ENCODE results near the gene PRKACB.

The PRKACB gene

DNA sequence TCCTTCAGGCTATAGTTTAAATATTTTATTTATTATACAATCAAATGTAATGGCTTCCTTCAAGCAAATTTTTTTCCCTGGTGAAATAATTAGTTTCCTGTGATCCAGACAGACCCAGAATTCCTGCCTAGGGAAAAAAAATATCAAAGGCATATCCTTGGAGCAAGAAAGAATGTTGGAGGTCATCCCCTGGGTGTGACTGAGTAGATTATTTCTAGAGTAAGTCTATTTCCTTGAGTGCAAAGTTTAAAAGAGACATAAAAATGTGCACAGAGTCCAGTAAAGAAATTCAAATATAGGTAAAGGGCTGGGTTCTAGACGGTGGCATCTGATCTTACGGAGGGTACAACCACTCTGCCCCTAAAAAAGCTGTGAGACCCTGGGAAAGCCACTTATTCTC is 125.2 kb downstream of the PRKACB start:
- Histone ChIP-seq H3K4me2 (ENCODE audit: low read depth, low read length) (no peak overlapping the region), H3K9me2 (replicated peaks; ENCODE audit: insufficient read depth, low read length) (no peaks in the 10 kb centered on the region), H3K27ac (ENCODE audit: low read length) (no peak overlapping the region), H3K27me3 (replicated peaks; ENCODE audit: insufficient read depth, low read length) (no peaks in the 10 kb centered on the region), H3F3A (ENCODE audit: insufficient read depth, low read length) (no peaks in the 10 kb centered on the region), H3K9me3 (replicated peaks; ENCODE audit: insufficient read depth, low read length) (no peaks in the 10 kb centered on the region), H2AFZ (ENCODE audit: low read length) (no peak overlapping the region), H4K20me1 (ENCODE audit: insufficient read depth, low read length) (no peaks in the 10 kb centered on the region), H3K4me3 (ENCODE audit: low read length) (no peak overlapping the region), H3K4me1 (ENCODE audit: low read length) (no peaks in the 10 kb centered on the region), H3K9ac (ENCODE audit: low read length) (no peak overlapping the region), H3K79me2 (ENCODE audit: low read length) (no peaks in the 10 kb centered on the region), H3K36me3 (replicated peaks; ENCODE audit: insufficient read depth, low read length) (no peaks in the 10 kb centered on the region)
- DNase-seq, result no peak
- TF ChIP-seq, protein P1, sequence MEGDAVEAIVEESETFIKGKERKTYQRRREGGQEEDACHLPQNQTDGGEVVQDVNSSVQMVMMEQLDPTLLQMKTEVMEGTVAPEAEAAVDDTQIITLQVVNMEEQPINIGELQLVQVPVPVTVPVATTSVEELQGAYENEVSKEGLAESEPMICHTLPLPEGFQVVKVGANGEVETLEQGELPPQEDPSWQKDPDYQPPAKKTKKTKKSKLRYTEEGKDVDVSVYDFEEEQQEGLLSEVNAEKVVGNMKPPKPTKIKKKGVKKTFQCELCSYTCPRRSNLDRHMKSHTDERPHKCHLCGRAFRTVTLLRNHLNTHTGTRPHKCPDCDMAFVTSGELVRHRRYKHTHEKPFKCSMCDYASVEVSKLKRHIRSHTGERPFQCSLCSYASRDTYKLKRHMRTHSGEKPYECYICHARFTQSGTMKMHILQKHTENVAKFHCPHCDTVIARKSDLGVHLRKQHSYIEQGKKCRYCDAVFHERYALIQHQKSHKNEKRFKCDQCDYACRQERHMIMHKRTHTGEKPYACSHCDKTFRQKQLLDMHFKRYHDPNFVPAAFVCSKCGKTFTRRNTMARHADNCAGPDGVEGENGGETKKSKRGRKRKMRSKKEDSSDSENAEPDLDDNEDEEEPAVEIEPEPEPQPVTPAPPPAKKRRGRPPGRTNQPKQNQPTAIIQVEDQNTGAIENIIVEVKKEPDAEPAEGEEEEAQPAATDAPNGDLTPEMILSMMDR (IDR thresholded peaks at IDR 0.05; ENCODE audit: low read length), result no peak
- TF ChIP-seq EZH2 (optimal IDR thresholded peaks at IDR 0.05; ENCODE audit: low read depth, low read length) (no peak), EZH2phosphoT487 (IDR thresholded peaks at IDR 0.05; ENCODE audit: low read length) (no peak)

DNA sequence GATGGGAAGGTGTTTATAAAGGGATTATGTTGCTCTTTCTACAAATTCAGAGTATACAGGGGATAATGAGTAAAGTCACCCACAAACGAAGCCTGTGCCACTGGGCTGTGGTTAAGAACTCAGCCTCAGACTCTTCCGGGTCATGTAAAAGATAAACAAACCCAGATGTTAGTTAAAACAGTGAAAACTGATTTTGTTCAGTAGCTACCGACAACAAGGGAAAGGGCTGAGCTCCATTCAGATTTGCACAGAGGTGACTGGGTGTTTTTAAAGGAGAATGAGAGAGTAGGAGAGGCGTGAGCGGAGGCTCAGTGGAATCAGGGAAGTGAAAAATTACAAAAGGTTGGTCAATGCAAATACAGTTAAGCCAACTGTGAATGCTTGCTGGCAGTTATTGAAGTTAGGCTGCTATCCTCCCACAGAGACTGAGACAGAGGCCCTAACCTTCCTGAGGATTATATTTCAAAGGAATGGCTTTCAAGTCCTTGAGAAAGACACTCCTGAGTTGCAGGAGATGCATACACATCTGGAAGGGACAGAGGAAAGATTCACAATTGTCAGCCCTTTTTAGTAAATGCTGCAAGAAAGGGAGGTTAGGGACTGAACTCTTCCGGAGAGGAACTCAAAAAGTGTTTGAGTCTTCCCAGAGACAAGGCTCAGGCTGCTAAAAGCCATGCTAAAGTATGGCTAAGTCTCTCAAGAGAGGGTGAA is 127.5 kb downstream of the PRKACB start:
- no peaks in the 10 kb centered on the region for H3K4me1 ChIP-seq (ENCODE audit: low read length)
- no peaks in the 10 kb centered on the region for H3K36me3 ChIP-seq (replicated peaks; ENCODE audit: insufficient read depth, low read length)
- H3K9me3 ChIP-seq (replicated peaks; ENCODE audit: insufficient read depth, low read length), result no peaks in the 10 kb centered on the region
- H3F3A ChIP-seq (ENCODE audit: insufficient read depth, low read length), result no peaks in the 10 kb centered on the region
- peak overlapping the region; percentile 23; the same call in 1 of the 2 replicates for H2AFZ ChIP-seq (ENCODE audit: low read length)
- H3K4me3 ChIP-seq (ENCODE audit: low read length), result no peak overlapping the region
- H3K4me2 ChIP-seq (ENCODE audit: low read depth, low read length), result no peak overlapping the region; the same call in 1 of the 2 replicates
- no peaks in the 10 kb centered on the region for H3K79me2 ChIP-seq (ENCODE audit: low read length)
- no peak overlapping the region for H3K9ac ChIP-seq (ENCODE audit: low read length)
- H3K9me2 ChIP-seq (replicated peaks; ENCODE audit: insufficient read depth, low read length), result no peaks in the 10 kb centered on the region
- DNase-seq, result no peak
- TF ChIP-seq EZH2 (optimal IDR thresholded peaks at IDR 0.05; ENCODE audit: low read depth, low read length), result no peak
- TF ChIP-seq, protein P1 (IDR thresholded peaks at IDR 0.05; ENCODE audit: low read length), result no peak
- no peak for TF ChIP-seq EZH2phosphoT487 (IDR thresholded peaks at IDR 0.05; ENCODE audit: low read length)
- H3K27me3 ChIP-seq (replicated peaks; ENCODE audit: insufficient read depth, low read length), result no peaks in the 10 kb centered on the region
- no peak overlapping the region for H3K27ac ChIP-seq (ENCODE audit: low read length)
- no peaks in the 10 kb centered on the region for H4K20me1 ChIP-seq (ENCODE audit: insufficient read depth, low read length)

DNA sequence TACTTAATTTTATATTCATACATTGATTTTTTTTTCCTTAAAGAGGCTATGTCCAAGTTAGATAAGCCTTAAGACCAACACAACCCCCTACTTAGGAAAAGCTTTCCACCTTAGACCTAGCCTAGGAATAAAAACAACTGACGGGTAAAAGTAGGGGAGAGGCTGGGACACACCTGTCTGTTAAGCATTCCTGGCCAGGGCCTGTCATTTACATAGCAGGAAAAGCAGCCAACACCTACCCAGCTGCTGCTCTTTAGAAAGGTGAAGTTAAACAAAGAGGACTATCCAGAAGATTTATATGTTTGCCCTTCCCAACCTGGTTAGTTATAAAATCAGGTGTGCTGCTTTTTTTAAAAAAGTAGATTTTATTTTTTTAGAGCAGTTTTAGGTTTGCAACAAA is 128.3 kb downstream of the PRKACB start:
- Histone ChIP-seq H3K4me1 (ENCODE audit: low read length) (no peaks in the 10 kb centered on the region), H3K4me2 (ENCODE audit: low read depth, low read length) (no peak overlapping the region), H3K36me3 (replicated peaks; ENCODE audit: insufficient read depth, low read length) (no peaks in the 10 kb centered on the region), H3K79me2 (ENCODE audit: low read length) (no peaks in the 10 kb centered on the region), H3K9ac (ENCODE audit: low read length) (no peak overlapping the region), H3K4me3 (ENCODE audit: low read length) (no peak overlapping the region), H3K9me2 (replicated peaks; ENCODE audit: insufficient read depth, low read length) (no peaks in the 10 kb centered on the region), H2AFZ (ENCODE audit: low read length) (no peak overlapping the region), H4K20me1 (ENCODE audit: insufficient read depth, low read length) (no peaks in the 10 kb centered on the region), H3K27me3 (replicated peaks; ENCODE audit: insufficient read depth, low read length) (no peaks in the 10 kb centered on the region), H3K9me3 (replicated peaks; ENCODE audit: insufficient read depth, low read length) (no peaks in the 10 kb centered on the region), H3K27ac (ENCODE audit: low read length) (no peak overlapping the region), H3F3A (ENCODE audit: insufficient read depth, low read length) (no peaks in the 10 kb centered on the region)
- TF ChIP-seq EZH2 (optimal IDR thresholded peaks at IDR 0.05; ENCODE audit: low read depth, low read length) (no peak), EZH2phosphoT487 (IDR thresholded peaks at IDR 0.05; ENCODE audit: low read length) (no peak)
- TF ChIP-seq, protein P1 (IDR thresholded peaks at IDR 0.05; ENCODE audit: low read length), result no peak
- DNase-seq, result no peak
